NCI-H510A (cell line): ENCODE results near the gene ZNF579.
"Not testable (repeated sequence)": the region's sequence is repeated elsewhere in the genome, so short reads cannot be mapped to it uniquely, and the experiment has no call there.

Source experiments
- DNase-seq: peaks from one replicate; lab custom pipeline; 2025; lab: John Stamatoyannopoulos, UW

The ZNF579 gene

GRCh38 chr19:55539090-55539984 is 41.3 kb downstream of the ZNF579 start:
- no peak for DNase-seq

- DNase-seq = no peak
Observed at GRCh38 chr19:55538132-55538531, 42.5 kb downstream of the ZNF579 start.

- DNase-seq = no peak
Observed at GRCh38 chr19:55537741-55538111, 42.9 kb downstream of the ZNF579 start.

GRCh38 chr19:55536951-55537740 is 43.5 kb downstream of the ZNF579 start, which contains the start of gene SBK2:
Gene SBK2 (minus strand): TSS chr19:55537133. CDS start chr19:55536294, 839 bp downstream.
- DNase-seq = no peak

GRCh38 chr19:55536366-55536765 is 44.3 kb downstream of the ZNF579 start:
- DNase-seq = no peak

GRCh38 chr19:55535965-55536350 is 44.7 kb downstream of the ZNF579 start:
- DNase-seq = no peak

- DNase-seq = no peak
Observed at GRCh38 chr19:55535173-55535964, 45.3 kb downstream of the ZNF579 start.

- not testable (repeated sequence) for DNase-seq
Observed at GRCh38 chr19:55534280-55534679, 46.4 kb downstream of the ZNF579 start.

GRCh38 chr19:55530996-55531395 is 49.7 kb downstream of the ZNF579 start:
- no peak for DNase-seq

GRCh38 chr19:55529636-55530234 is 50.9 kb downstream of the ZNF579 start:
- DNase-seq = no peak

- peak; percentile 69 for DNase-seq
Observed at GRCh38 chr19:55528030-55528803, 52.4 kb downstream of the ZNF579 start.

GRCh38 chr19:55527197-55528029 is 53.2 kb downstream of the ZNF579 start:
- DNase-seq = no peak
